Epithelial cell of proximal tubule (primary cell): Measurements from ENCODE around the gene C17orf58. TPM values are rescaled to one million over a fixed set of nuclear protein-coding genes. Genes with fewer than 3 reads are reported as not detected.
"Not testable (repeated sequence)": the region's sequence is repeated elsewhere in the genome, so short reads cannot be mapped to it uniquely, and the experiment has no call there.

ENCODE experiments used
- DNase-seq: peaks from one replicate; pipeline ENCODE4 v3.0.0-alpha.2; 2011; ENCODE audit warnings: low read depth
- H3K4me3 ChIP-seq: 2 replicates; pipeline ENCODE4 v1.5.1; 2011; ENCODE audit warnings: low read depth, mild to moderate bottlenecking, low read length
- total RNA-seq: library from RNA; depleted of rRNA; stranded (reverse); fragments of >200 nt; gene quantifications from 2 replicates; pipeline ENCODE4 v1.2.3, GENCODE V29; 2015
- TF ChIP-seq, protein P1 (sequence below): conservative IDR thresholded peaks from 2 replicates; pipeline ENCODE4 v1.5.1; 2012; ENCODE audit warnings: low read depth, mild to moderate bottlenecking, low read length

C17orf58 gene
- total RNA-seq, 1 donor from 2014 or later: 14.5 TPM

DNA sequence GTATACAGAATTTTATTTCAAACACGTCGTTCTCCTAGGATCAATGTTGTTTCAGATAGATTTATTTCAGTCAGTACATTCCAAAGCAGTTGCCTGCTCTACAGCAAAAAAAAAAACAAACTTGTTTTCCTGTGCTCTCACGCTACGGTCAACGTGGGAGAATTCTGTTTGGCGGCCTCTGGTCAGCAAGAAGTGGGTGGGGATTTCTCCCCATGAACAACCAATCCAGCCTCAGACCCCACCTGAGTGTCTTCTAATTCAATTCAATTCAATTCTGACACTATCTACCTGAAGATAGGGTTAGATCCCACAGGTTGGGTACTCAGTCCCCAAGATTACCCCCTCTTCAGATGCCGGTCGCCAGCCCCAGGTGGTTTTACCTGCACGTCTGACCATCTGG is 22.1 kb downstream of the C17orf58 start:
- TF ChIP-seq, protein P1, sequence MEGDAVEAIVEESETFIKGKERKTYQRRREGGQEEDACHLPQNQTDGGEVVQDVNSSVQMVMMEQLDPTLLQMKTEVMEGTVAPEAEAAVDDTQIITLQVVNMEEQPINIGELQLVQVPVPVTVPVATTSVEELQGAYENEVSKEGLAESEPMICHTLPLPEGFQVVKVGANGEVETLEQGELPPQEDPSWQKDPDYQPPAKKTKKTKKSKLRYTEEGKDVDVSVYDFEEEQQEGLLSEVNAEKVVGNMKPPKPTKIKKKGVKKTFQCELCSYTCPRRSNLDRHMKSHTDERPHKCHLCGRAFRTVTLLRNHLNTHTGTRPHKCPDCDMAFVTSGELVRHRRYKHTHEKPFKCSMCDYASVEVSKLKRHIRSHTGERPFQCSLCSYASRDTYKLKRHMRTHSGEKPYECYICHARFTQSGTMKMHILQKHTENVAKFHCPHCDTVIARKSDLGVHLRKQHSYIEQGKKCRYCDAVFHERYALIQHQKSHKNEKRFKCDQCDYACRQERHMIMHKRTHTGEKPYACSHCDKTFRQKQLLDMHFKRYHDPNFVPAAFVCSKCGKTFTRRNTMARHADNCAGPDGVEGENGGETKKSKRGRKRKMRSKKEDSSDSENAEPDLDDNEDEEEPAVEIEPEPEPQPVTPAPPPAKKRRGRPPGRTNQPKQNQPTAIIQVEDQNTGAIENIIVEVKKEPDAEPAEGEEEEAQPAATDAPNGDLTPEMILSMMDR: no peak
- no peak for DNase-seq
- no peak overlapping the region for H3K4me3 ChIP-seq

DNA sequence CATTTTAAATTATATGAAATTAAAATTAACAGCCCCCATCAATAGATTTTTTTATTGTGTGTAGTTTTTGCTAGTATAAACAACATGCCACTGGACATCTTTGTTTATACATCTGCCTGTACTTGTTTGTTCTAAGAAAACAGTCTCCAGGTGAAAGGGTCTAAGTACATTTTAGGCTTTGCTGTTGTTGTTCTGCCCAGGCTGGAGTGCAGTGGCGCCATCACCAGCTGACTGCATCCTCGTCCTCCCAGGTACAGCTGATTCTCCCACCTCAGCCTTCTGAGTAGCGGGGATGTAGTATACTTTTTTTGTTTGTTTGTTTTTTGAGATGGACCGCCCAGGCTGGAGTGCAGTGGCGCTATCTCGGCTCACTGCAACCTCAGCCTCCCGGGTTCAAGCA is 25.5 kb downstream of the C17orf58 start:
- TF ChIP-seq, protein P1: no peak
- H3K4me3 ChIP-seq: no peak overlapping the region
- no peak for DNase-seq

DNA sequence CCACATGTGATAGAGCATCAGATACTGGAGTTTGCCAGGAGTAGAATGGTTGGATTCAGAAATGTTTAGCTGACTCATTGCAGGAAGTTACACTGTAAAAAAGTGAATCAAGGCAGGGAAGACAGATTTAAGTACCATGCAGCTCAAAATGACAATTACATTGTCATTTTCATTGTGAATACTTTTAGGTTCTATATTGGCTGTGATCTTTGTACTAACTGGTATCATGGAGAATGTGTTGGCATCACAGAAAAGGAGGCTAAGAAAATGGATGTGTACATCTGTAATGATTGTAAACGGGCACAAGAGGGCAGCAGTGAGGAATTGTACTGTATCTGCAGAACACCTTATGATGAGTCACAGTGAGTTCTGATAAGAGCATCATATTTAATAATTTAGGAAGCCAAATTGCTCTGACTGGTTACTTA is 33.1 kb downstream of the C17orf58 start:
- TF ChIP-seq, protein P1: peak; percentile 63
- H3K4me3 ChIP-seq: not testable (repeated sequence)
- peak; percentile 22 for DNase-seq

GRCh38 chr17:67962156-67962555 is 34.1 kb downstream of the C17orf58 start:
- not testable (repeated sequence) for DNase-seq, H3K4me3 ChIP-seq

- H3K4me3 ChIP-seq, DNase-seq: not testable (repeated sequence)
Observed at GRCh38 chr17:67960276-67960675, 36.0 kb downstream of the C17orf58 start.

DNA sequence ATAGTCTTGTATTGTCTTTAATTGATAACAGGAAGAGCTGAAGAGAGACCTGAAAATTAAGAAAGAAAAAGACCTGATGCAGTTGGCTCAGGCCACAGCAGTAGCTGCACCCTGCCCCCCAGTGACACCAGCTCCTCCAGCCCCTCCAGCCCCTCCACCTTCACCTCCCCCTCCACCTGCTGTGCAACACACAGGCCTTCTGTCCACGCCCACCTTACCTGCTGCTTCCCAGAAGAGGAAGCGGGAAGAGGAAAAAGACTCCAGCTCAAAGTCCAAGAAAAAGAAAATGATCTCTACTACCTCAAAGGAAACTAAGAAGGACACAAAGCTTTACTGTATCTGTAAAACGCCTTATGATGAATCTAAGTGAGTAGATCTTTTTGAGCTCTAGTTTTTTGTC is 36.8 kb downstream of the C17orf58 start:
- no peak overlapping the region for H3K4me3 ChIP-seq
- TF ChIP-seq, protein P1: no peak
- DNase-seq: no peak

DNA sequence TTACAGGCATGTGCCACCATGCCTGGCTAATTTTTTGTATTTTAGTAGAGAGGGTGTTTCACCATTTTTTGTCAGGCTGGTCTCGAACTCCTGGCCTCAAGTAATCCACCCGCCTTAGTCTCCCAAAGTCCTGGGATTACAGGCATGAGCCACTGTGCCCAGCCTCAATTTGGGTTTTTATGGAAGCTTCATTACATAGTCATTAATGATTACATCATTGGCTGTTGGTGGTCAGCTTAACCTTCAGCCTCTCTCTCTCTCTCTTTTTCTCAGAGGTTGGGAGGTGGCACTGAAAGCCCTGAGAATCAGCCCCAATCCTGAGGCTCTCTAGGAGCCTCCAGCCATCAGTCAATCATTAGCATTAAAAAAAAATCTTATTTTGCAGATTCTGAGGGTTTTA is 45.3 kb downstream of the C17orf58 start:
- TF ChIP-seq, protein P1: no peak
- DNase-seq: no peak

DNA sequence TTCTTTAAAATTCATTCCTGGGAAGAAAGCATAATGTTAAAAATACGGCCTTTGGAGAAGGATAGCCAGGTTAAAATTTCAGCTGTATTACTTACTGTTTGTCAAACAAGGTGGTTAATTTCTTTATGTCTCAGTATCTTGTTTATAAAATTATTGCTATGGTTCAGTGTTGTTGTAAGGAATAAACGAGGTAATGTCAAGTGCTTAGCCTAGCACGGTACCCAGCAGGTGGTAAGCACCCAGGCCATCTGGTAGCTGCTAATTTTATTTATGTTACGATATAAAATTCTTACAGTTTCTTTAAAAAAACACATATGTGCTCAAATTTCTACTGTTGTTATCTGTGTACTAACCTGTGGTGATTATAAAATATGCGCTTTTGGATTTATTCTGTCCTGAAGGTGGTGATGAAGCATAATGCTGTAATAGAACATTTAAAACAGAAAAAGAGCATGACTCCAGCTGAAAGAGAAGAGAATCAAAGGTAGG is 48.9 kb downstream of the C17orf58 start:
- TF ChIP-seq, protein P1: no peak
- H3K4me3 ChIP-seq: no peak overlapping the region
- no peak for DNase-seq

More for the DNA sequence above, 45.3 kb downstream of the C17orf58 start:
- H3K4me3 ChIP-seq: no peak overlapping the region
